CD4-positive, alpha-beta T cell treated with Interleukin-6 at 100 ng/mL for 8 hours (primary cell): ENCODE data around the gene POU6F1.
"Not testable (repeated sequence)": the region's sequence is repeated elsewhere in the genome, so short reads cannot be mapped to it uniquely, and the experiment has no call there.

Experiments
- DNase-seq: peaks from one replicate; pipeline ENCODE4 v3.0.0-alpha.2; 2020; ENCODE audit warnings: mixed read lengths, low spot score

The POU6F1 gene

DNA sequence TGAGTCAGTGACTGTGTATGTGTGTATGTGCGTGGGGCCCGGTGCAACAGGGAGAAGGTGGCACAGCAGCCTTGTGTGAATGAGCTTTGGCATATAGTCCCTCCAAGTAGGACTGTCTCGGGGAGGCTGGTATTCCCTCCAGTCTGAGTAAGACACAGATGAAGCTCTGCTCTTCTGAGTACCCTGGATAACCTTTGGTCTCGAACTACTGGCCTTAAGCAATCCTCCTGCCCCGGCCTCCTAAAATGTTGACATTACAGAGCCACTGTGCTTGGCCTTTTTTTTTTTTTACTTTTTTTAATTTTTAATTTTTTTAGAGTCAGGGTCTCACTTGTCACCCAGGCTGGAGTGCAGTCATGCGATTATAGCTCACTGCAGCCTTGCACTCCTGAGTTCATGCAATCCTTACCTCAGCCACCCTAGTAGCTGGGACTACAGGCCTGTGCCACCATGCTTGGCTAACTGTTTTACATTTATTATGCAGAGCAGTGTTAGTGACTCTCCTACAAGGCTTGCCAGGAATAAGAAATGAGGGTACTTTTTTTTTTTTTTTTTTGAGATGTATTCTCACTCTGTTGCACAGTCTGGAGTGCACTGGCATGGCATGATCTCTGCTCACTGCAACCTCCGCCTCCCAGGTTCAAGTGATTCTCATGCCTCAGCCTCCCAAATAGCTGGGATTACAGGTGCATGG, 11.4 kb upstream of the POU6F1 start:
- DNase-seq: no peak

DNA sequence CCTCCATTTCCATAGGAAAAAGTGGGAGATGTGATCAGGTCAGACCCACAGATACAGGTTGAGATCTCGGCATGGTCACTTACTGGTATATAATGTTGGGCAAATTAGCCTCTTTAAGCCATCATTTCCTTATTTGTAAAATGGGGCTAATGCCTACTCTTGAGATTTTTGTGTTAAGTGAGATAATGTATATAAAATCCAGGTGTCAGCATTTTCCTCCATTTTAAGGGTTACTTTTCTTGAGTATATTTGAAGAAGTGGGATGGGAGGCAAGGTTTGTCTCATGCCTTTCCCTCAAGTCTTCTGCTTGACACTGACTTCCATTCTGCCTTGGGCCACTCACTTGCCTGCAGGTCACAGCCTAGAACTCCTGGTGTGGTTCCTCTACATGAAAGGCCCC, 10.1 kb upstream of the POU6F1 start:
- no peak for DNase-seq

DNA sequence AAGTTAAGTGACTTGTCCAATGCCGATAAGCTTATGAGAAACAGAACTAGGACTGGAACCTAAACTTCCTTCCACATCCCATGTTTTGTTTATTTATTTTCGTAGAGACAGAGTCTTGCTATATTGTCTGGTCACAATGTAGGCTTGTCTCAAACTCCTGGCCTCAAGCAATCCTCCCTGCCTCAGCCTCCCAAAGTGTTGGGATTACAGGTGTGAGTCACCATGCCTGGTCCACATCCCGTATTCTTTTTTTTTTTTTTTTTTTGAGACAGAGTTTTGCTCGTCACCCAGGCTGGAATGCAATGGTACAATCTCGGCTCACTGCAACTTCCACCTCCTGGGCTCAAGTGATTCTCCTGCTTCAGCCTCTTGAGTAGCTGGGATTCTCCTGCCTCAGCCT, 9.2 kb upstream of the POU6F1 start:
- DNase-seq: not testable (repeated sequence)

DNA sequence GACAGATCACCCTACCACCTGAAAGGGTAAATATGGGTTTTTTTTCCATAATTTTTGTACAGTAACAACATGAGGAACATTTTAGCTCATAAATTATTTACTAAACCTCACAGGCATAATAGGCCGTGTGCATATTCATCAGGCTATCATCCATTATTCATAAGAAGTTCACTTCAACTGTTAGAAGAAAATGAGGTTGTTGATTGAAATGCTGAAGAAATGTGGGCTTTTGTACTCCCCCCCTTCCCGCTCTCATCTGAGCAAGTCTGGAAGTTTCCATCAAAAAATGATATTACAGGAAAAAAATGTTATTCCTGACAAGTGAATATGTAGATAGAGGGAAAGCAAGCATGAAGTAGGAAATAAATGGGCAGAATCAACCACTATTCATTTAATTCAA, 7.9 kb upstream of the POU6F1 start:
- no peak for DNase-seq

DNA sequence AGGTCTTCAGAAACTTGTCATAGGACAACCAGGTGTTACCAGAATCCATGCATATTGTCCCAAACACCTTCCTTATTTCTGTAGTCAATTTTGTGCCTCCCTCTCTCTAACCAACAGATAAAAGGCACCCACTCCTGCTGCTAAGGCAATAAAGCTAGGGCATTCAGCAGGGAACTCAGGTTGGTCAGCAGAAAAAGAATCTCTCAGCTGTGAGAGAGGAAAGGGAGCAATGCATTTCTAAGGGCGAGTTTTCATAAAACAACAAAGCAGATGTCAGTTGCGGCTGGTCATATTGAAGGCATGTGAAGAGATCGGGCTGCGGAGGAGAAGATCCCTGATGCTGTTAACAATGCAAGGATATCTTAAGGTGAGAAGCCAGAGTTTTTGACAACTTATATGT, 7.4 kb upstream of the POU6F1 start:
- no peak for DNase-seq

DNA sequence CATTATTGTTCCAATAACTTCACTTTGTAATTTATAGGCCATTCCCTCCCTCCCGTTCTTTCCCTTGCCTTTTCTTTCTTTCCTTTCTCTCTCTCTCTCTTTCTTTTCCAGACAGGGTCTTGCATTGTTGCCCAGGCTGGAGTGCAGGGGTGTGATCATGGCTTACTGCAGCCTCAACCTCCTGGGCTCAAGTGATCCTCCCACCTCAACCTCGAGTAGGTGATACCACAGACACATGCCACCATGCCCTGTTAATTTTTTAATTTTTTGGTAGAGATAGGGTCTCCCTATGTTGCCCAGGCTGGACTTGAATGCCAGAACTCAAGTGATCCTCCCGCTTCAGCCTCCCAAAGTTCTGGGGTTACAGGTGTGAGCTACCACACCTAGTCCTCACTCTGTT, 6.8 kb upstream of the POU6F1 start:
- DNase-seq: no peak

DNA sequence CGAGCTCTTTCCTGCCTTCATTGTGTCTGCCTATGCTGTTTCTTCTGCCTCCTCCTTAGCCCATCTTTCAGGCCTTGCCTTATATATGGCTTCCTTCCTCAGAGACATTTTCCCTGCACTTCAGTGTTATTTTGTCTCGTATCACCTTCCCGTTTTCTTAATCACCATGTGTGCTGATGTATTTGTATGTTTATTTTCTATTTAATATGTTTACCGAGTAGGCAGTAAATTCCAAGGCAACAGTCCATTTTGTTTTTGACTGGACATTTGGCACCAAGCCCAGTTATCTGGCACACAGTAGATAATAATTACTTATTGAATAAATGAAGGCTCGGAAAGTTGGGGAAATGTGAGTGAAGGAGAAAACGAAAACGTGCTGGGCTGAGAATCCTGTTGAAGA, 4.6 kb upstream of the POU6F1 start:
- no peak for DNase-seq

DNA sequence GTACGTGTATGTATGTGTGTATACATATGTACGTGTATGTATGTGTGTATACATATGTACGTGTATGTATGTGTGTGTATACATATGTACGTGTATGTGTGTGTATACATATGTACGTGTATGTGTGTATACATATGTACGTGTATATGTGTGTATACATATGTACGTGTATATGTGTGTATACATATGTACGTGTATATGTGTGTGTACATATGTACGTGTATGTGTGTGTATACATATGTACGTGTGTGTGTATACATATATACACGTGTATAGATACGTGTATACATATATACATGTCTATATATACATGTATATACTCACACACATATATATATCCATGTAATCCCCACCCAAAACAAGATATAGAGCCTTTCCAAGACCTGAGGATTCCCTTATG, 2.0 kb upstream of the POU6F1 start:
- not testable (repeated sequence) for DNase-seq

DNA sequence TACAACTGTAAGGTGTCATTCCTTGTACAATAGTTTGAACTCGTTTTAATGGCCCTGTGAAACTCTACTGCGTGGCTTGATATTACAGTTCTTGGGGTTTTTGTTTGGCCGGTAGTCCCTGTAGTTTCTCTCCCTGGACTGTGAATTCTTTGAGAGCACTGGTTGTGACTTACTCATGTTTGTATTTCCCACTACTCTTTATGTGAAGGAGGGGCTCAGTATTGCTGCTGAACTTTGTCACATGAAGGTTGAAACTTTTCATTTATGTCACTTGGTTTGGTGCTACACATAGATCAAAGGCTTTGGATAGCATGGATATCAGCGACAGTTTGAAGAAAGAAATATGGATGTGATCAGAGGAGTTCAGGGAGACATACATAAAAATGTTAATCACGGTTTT, 1.5 kb upstream of the POU6F1 start:
- DNase-seq: no peak

DNA sequence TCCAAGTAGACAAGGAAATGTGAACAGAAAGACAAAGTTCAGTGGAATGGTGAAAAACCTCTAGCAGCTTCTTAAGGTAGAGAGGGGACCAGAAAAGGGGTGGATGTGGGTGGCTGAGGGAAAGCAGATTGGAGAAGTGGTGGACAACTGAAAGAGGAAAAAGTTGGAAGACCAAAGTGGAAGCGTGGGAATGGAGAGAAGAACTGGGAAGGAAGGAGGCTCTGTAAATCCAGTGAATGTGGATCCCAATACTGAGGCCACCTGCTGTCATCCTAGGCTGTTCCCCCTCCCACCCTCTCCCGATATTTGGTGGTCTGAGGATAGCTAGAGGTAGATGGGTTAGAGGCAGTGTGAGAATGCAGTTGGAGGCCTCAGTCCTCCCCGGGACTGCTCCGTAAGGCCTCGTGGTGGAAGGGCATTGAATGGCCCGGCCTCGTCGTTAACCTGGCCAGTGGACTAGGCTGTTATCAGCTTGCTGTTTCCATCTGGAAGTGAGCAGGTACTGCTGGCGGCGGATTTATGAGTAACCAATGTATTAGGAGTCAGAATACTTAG, 822 bp upstream of the POU6F1 start:
- DNase-seq: no peak

DNA sequence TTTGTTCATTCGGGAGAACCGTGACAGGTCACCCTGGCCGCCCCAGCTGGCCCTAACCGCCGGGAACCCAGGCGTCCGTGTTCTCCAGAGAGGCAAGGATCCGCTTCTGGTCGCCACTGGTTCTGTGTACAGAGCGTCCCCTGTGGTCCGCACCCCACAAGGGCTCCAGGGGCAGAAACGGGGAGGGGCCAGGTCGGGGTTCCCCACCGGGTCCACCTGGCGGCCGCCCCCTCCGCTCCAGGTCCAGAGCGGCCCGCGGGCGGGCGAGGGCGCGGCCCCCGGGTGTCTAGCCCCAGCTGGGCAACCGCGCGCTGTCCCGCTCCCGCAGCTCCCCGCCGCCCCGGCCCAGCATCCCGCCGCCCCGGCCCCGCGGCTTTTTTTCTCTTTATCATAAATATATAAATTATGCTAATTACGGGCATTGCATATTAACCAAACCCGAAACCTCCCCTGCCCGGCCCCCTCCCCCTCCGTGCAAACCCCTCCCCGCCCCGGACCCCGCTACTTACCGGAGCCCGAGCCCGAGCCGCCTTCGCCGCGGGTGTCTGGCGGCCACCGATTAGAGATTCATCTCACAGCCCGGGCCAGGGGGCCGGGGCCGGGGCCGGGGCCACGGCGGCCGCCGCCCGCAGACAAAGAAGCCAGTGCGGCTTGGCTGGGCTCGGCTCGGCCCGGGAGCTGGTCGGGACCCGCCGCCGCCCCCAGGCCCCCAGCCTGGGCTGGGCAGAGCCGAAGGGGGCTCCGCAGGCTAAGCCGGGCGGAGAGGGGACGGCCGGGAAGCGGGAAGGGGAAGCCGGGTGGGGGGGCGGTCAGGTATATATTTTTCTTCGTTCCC, 512 bp downstream of the POU6F1 start:
- DNase-seq: peak; percentile 51

DNA sequence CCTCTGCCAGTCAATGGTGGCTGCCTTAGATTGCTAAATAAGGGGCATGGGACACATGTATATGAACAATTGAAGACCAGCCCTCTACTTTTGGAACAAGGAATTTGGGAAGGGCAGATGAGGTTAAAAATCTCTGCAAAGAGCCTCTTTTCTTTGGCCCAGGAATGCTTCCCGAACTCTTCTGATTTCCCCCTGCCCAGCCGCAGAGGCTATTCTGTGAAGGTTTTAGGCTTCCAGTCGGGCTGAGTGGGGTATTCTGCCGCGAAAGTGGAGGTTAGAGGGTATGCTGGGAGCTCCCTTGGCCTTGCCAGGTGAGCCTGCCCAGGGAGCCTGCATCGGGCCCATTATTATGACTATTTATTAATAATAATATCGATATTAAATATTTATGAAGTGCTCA, 1.2 kb downstream of the POU6F1 start:
- no peak for DNase-seq

DNA sequence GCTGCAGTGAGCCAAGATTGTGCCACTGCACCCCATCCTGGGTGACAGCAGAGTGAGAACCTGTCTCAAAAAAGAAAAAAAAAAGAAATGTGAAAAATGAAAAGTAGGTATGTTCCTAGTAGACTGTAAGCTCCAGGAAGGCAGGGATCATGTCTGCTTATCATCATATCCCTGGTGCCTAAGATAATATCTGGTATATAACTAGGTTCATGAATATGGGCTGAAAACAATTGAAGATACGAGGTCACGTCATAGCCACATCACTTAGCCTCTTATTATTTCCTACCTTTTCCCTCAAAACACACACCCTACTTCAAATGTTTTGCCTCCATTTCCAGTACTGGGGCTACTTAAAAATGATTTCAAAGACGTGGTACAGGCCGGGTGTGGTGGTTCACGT, 3.0 kb downstream of the POU6F1 start:
- DNase-seq: no peak

DNA sequence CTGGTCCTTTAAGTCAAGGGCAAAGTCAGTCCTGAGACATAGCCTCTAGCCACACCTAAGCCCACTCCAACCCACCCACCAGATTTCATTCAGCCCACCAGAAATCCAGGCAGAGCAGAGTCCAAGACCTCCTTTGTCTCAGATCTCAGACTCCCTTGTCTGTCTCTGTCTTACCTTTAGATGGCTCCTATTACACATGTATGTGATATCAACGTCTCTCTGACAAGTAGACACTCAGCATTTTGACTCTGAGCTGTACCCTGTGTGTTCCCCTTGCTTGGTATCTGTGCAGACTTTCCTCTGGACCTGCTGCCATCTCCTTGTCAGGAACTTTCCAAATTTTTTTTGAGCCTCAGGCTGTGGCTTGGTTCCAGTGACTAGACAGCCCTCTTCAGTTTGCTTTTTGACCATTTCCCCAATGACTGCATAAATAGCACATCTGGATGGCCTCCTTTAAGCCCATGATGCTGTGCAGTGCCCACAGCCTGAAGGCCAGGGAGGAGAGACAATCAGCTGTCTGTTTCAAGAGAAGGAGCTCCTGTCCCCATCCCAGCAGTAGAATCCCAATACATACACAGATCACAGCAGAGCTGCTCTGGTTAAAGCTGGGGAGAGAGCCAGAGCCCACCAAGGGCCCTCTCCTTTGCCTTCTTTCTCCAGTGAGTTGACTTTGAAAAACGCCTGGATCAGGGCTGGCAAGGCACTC, 7.0 kb downstream of the POU6F1 start:
- DNase-seq: no peak

DNA sequence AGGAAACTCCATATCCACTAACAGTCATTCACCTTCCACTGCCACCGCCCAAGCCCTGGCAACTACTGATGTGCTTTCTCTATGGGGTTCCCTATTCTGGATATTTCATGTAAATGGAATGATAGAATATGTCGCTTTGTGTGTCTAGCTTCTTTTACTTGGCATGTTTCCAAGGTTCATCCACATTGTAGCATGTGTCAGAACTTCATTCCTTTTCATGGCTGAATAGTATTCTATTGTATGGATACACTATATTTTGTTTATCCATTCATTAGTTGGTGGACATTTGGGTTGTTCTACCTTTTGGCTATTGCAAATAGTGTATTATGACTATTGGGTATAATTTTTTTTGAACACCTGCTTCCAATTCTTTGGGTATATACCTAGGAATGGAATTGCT, 8.6 kb downstream of the POU6F1 start:
- DNase-seq: no peak

DNA sequence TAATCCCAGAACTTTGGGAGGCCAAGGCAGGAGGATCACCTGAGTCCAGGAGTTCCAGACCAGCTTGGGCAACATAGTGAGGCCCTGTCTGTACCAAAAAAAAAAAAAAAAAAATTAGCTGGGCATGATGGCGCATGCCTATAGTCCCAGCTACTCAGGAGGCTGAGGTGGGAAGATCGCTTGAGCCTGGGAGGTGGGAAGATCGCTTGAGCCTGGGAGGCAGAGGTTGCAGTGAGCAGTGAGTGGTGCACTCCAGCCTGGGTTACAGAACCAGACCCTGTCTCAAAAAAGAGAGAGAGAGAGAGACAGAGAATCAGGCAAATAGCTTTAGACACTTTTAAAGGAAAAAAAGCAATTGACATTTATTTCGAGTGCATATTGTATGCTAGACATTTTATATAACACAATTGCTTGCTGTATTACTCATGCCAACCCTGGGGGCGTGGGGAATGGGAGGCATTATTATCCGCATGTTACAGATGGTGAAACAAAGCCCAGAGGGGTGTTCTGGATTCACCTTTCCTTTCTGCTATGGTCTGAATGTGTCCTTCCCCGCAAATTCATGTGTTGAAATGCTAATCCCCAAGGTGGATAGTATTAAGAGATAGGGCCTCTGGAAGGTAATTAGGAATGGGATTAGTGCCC, 9.7 kb downstream of the POU6F1 start:
- no peak for DNase-seq

DNA sequence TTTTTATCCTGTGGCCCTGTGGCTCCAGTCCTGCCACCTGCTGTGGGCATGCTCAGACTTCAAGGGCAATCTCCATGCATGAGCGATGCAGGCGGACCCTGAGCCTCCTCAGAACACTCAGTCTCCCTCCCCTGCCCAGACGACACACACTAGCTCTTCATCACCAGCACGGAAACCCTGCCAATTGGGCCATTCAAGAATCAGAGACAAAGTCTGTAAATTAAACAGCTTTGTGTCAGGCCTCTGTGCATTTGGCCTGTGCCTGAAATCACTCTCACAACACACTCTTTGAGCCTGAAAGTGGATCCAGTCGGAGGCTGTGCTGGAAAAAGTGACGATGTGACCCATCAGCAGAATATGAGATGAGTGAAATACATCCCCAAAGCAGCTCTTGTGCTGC, 12.5 kb downstream of the POU6F1 start:
- DNase-seq: no peak

DNA sequence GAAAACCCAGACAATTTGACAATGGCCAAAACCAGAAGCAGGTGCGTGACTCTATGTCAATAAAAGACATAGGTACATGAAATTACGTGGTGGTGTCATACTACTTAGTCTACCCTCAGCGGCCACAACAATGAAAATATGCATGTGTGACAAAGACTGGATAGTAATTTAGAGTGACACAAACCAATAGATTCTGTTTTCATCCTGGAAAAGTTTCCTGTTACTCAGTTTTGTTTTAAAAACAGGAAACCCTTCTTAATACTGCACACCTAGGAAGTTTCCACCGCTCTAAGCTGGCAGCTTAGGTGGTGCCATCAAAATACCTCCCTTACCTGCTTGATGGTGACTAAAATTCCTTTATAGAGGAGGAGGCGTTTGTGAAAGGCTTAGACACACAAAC, 15.1 kb downstream of the POU6F1 start:
- peak; percentile 54 for DNase-seq

DNA sequence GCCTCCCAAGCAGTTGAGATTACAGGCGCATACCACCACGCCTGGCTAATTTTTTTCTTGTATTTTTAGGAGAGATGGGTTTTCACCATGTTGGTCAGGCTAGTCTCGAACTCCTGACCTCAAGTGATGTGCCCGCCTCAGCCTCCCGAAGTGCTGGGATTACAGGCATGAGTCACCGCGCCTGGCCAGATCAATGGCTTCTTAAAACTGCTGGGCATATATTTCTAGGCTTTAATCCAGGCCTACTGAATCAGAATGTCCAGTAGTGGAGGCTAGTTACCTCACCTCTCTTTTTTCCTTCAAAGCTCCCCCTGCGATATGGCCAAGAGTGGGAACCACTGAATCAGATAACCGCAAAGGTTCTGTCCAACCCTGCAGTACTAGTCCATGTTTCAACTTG, 17.1 kb downstream of the POU6F1 start:
- no peak for DNase-seq

DNA sequence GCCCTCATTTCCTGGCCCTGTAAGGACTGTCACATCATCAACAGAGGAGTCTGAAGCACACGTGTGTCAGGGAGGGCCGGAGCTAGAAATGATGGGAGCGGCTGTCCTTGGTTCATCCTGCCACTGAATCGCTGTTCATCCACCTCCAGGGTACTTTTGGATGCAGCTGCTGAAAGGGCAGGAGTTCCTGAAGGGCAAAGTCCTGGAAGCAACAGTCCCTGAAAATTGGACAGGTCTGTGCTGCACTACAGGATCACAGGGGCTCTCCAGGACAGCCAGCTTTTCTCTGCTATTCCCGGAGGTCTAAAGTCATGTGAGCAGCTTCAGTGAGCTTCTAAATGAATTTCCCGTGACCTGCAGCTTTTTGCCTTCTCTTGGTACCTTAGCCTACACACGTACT, 17.7 kb downstream of the POU6F1 start:
- DNase-seq: no peak

DNA sequence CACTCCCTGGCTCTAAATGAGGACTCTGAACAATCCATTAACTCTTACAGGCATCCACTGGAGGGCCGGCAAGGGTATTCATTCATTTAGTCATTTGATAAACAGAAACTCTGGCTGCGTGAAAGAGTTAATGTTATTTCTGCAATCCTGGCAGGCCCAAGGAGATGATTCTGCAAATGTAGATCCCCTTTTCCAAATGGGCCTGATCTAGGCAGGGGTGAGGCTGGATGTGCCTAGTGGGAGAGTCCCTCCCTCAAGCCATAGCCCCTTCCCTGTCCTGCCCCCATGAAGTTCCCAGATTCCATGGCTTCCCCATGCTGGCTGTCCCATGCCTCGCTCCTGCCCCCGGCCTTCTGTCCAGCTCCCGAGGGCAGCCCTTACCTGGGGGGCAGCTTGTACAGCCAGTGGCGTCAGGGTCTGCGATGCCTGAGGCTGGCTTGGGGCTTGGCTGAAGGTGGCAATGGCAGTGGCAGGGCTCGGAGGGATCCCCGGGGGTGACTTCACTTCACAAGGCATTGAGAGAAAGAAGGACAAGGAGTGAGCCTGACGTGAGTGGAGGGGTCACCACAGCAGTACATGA, 18.4 kb downstream of the POU6F1 start:
- DNase-seq: no peak
